ELR (cell line): Measurements from ENCODE around the gene NLRC3.

Source experiments
- DNase-seq: peaks from one replicate; pipeline ENCODE4 v3.0.0-alpha.2; 2015; ENCODE audit warnings: low read depth

The NLRC3 gene

GRCh38 chr16:3598236-3598635 lies 21.0 kb upstream of the NLRC3 start:
- DNase-seq, result no peak

- DNase-seq, result no peak
These were observed 20.5 kb upstream of the NLRC3 start for GRCh38 chr16:3597676-3598075.

- DNase-seq, result no peak
These were observed 20.0 kb upstream of the NLRC3 start for GRCh38 chr16:3597226-3597625.

GRCh38 chr16:3596101-3596861 lies 19.1 kb upstream of the NLRC3 start:
- no peak for DNase-seq

GRCh38 chr16:3595521-3596021 lies 18.4 kb upstream of the NLRC3 start:
- DNase-seq, result no peak

- DNase-seq, result no peak
These were observed 17.9 kb upstream of the NLRC3 start for GRCh38 chr16:3595110-3595486.

GRCh38 chr16:3594316-3595109 lies 17.3 kb upstream of the NLRC3 start:
- no peak for DNase-seq

GRCh38 chr16:3592559-3592958 lies 15.4 kb upstream of the NLRC3 start:
- no peak for DNase-seq

- no peak for DNase-seq
These were observed 14.8 kb upstream of the NLRC3 start for GRCh38 chr16:3591991-3592390.

GRCh38 chr16:3591436-3591803 lies 14.2 kb upstream of the NLRC3 start:
- DNase-seq, result no peak

- no peak for DNase-seq
These were observed 13.7 kb upstream of the NLRC3 start for GRCh38 chr16:3590736-3591435.

GRCh38 chr16:3589991-3590701 lies 12.9 kb upstream of the NLRC3 start:
- DNase-seq, result no peak

GRCh38 chr16:3589441-3589921 lies 12.3 kb upstream of the NLRC3 start:
- DNase-seq, result no peak

- no peak for DNase-seq
These were observed 11.8 kb upstream of the NLRC3 start for GRCh38 chr16:3589001-3589400.

GRCh38 chr16:3587547-3588110 lies 10.4 kb upstream of the NLRC3 start:
- DNase-seq, result no peak

- no peak for DNase-seq
These were observed 7.2 kb upstream of the NLRC3 start for GRCh38 chr16:3584412-3584811.

GRCh38 chr16:3583303-3584038 lies 6.3 kb upstream of the NLRC3 start:
- no peak for DNase-seq

- DNase-seq, result no peak
These were observed 5.3 kb upstream of the NLRC3 start for GRCh38 chr16:3582276-3583165.

GRCh38 chr16:3581392-3581791 lies 4.2 kb upstream of the NLRC3 start:
- no peak for DNase-seq

- no peak for DNase-seq
These were observed 3.5 kb upstream of the NLRC3 start for GRCh38 chr16:3580686-3581085.
